Measurements from ENCODE around the gene KCNG2.

The KCNG2 gene

DNA sequence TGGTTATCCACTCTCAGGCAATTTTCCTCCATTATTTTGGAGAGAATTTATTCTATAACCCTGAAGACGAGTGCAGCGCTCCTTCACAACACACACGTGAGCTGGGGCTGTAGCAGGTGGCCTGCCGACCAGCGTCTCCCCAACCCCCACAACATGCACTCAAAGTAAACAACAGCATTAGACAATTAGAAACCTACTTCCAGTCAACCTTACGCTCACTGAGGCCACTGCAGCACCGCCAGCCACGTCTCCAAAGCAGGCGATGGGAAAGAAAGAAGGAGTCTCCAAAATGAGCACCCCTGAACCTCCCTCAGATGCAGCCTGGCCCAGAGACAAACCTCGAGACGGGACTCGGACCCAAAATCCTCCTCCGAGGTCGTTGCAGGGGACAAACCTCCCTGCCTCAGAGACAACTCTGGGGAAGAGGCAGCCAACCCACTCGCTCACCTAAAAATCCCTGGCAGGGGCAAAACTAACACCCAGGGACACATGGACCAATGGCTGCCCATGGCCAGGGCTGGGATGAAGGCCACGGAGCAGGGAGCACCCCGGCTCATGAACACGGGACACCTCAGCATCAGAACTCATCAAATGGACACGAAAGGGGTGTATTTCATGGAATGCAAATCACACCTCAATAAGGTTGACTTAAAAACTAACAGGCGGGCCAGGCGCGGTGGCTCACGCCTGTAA, 151.1 kb downstream of the KCNG2 start:
- H3K4me3 ChIP-seq (ENCODE audit: insufficient read depth, low read length, poor library complexity, severe bottlenecking): no peak overlapping the region
- no peaks in the 10 kb centered on the region for H3K36me3 ChIP-seq (ENCODE audit: low read length)
- no peaks in the 10 kb centered on the region for H3K9me2 ChIP-seq (replicated peaks; ENCODE audit: insufficient read depth, low read length)
- no peaks in the 10 kb centered on the region for H4K20me1 ChIP-seq (ENCODE audit: low read depth, low read length)
- no peak overlapping the region for H3K4me2 ChIP-seq (ENCODE audit: low read depth, low read length, poor library complexity, severe bottlenecking)
- H3K27ac ChIP-seq (ENCODE audit: low read depth, low read length): no peak overlapping the region
- H3K79me2 ChIP-seq (ENCODE audit: insufficient read depth, low read length): peaks cover 10% of the 10 kb centered on the region; the same call in 1 of the 2 replicates
- no peak overlapping the region for H2AFZ ChIP-seq (ENCODE audit: low read depth, low read length, severe bottlenecking)
- no peak overlapping the region for H3K9ac ChIP-seq (ENCODE audit: low read length)
- TF ChIP-seq, protein P1, sequence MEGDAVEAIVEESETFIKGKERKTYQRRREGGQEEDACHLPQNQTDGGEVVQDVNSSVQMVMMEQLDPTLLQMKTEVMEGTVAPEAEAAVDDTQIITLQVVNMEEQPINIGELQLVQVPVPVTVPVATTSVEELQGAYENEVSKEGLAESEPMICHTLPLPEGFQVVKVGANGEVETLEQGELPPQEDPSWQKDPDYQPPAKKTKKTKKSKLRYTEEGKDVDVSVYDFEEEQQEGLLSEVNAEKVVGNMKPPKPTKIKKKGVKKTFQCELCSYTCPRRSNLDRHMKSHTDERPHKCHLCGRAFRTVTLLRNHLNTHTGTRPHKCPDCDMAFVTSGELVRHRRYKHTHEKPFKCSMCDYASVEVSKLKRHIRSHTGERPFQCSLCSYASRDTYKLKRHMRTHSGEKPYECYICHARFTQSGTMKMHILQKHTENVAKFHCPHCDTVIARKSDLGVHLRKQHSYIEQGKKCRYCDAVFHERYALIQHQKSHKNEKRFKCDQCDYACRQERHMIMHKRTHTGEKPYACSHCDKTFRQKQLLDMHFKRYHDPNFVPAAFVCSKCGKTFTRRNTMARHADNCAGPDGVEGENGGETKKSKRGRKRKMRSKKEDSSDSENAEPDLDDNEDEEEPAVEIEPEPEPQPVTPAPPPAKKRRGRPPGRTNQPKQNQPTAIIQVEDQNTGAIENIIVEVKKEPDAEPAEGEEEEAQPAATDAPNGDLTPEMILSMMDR (IDR thresholded peaks at IDR 0.05; ENCODE audit: insufficient read depth, low read length, poor library complexity, severe bottlenecking): no peak
- TF ChIP-seq EZH2phosphoT487 (conservative IDR thresholded peaks at IDR 0.05; ENCODE audit: low read length): no peak
- 0 out of 2 replicates have a peak, but pooled peaks cover 7% of the 10 kb centered on the region for H3F3A ChIP-seq (ENCODE audit: insufficient read depth)
- no peaks in the 10 kb centered on the region for H3K9me3 ChIP-seq (ENCODE audit: insufficient read depth, low read length)
- H3K27me3 ChIP-seq (ENCODE audit: low read length): no peaks in the 10 kb centered on the region

Data from SU-DHL-6 (cell line).